HG02981 (cell line): ENCODE measurements around the gene KCTD14.
"Not testable (repeated sequence)": the region's sequence is repeated elsewhere in the genome, so short reads cannot be mapped to it uniquely, and the experiment has no call there.

Source experiments
- ATAC-seq: cut with Tn5 transposase; IDR thresholded peaks from one replicate; pipeline ENCODE4 v1.9.1; 2021; ENCODE audit warnings: mild to moderate bottlenecking, moderate library complexity; ENCODE audit not compliant: unreplicated experiment

The KCTD14 gene

GRCh38 chr11:78048561-78048960 lies 25.5 kb upstream of the KCTD14 start:
- ATAC-seq, result no peak

- no peak for ATAC-seq
Measured at GRCh38 chr11:78046486-78046854, 23.4 kb upstream of the KCTD14 start.

GRCh38 chr11:78045851-78046485 lies 22.9 kb upstream of the KCTD14 start:
- peak; percentile 70 for ATAC-seq

- no peak for ATAC-seq
Measured at GRCh38 chr11:78044706-78045105, 21.6 kb upstream of the KCTD14 start.

- no peak for ATAC-seq
Measured at GRCh38 chr11:78041843-78042440, 18.9 kb upstream of the KCTD14 start.

GRCh38 chr11:78041380-78041719 lies 18.3 kb upstream of the KCTD14 start:
- not testable (repeated sequence) for ATAC-seq

- ATAC-seq, result no peak
Measured at GRCh38 chr11:78040691-78041379, 17.8 kb upstream of the KCTD14 start.

GRCh38 chr11:78039919-78040671 lies 17.0 kb upstream of the KCTD14 start:
- ATAC-seq, result peak; percentile 68

GRCh38 chr11:78039391-78039918 lies 16.4 kb upstream of the KCTD14 start:
- no peak for ATAC-seq

GRCh38 chr11:78038697-78039313 lies 15.7 kb upstream of the KCTD14 start:
- ATAC-seq, result no peak

- ATAC-seq, result no peak
Measured at GRCh38 chr11:78037825-78038620, 14.9 kb upstream of the KCTD14 start.

GRCh38 chr11:78037056-78037455 lies 14.0 kb upstream of the KCTD14 start:
- no peak for ATAC-seq

- no peak for ATAC-seq
Measured at GRCh38 chr11:78036313-78036712, 13.2 kb upstream of the KCTD14 start.

- no peak for ATAC-seq
Measured at GRCh38 chr11:78034623-78035022, 11.5 kb upstream of the KCTD14 start.

GRCh38 chr11:78033040-78033439 lies 10.0 kb upstream of the KCTD14 start:
- no peak for ATAC-seq

GRCh38 chr11:78032090-78032489 lies 9.0 kb upstream of the KCTD14 start:
- no peak for ATAC-seq

- ATAC-seq, result peak; percentile 85
Measured at GRCh38 chr11:78031629-78032028, 8.6 kb upstream of the KCTD14 start.

- no peak for ATAC-seq
Measured at GRCh38 chr11:78030429-78031325, 7.6 kb upstream of the KCTD14 start.

- ATAC-seq, result not testable (repeated sequence)
Measured at GRCh38 chr11:78028423-78028822, 5.3 kb upstream of the KCTD14 start.
